ENCODE results near the gene TRIM47.

TRIM47 gene

GRCh38 chr17:75834279-75834920 is 44.0 kb downstream of the TRIM47 start:
- in situ Hi-C loops (cut with MboI; ENCODE audit: low sequenced_read_pairs) = no loop called here

- in situ Hi-C loops (cut with MboI; ENCODE audit: low sequenced_read_pairs) = no loop called here
Observed at GRCh38 chr17:75832652-75833400, 45.6 kb downstream of the TRIM47 start.

GRCh38 chr17:75832164-75832651 is 46.2 kb downstream of the TRIM47 start:
- in situ Hi-C loops (cut with MboI; ENCODE audit: low sequenced_read_pairs) = no loop called here

- in situ Hi-C loops (cut with MboI; ENCODE audit: low sequenced_read_pairs) = no loop called here
Observed at GRCh38 chr17:75831032-75831571, 47.3 kb downstream of the TRIM47 start.

GRCh38 chr17:75830164-75831031 is 48.0 kb downstream of the TRIM47 start:
- in situ Hi-C loops (cut with MboI; ENCODE audit: low sequenced_read_pairs) = no loop called here

GRCh38 chr17:75829747-75830146 is 48.6 kb downstream of the TRIM47 start:
- in situ Hi-C loops (cut with MboI; ENCODE audit: low sequenced_read_pairs) = no loop called here

- in situ Hi-C loops (cut with MboI; ENCODE audit: low sequenced_read_pairs) = no loop called here
Observed at GRCh38 chr17:75828741-75829140, 49.6 kb downstream of the TRIM47 start.

- in situ Hi-C loops (cut with MboI; ENCODE audit: low sequenced_read_pairs) = no loop called here
Observed at GRCh38 chr17:75828076-75828400, 50.3 kb downstream of the TRIM47 start.

- in situ Hi-C loops (cut with MboI; ENCODE audit: low sequenced_read_pairs) = no loop called here
Observed at GRCh38 chr17:75827308-75828075, 50.9 kb downstream of the TRIM47 start.

- in situ Hi-C loops (cut with MboI; ENCODE audit: low sequenced_read_pairs) = no loop called here
Observed at GRCh38 chr17:75826561-75827307, 51.6 kb downstream of the TRIM47 start.

- in situ Hi-C loops (cut with MboI; ENCODE audit: low sequenced_read_pairs) = no loop called here
Observed at GRCh38 chr17:75825748-75826370, 52.5 kb downstream of the TRIM47 start.

GRCh38 chr17:75825149-75825552 is 53.2 kb downstream of the TRIM47 start:
- in situ Hi-C loops (cut with MboI; ENCODE audit: low sequenced_read_pairs) = no loop called here

GRCh38 chr17:75824666-75825065 is 53.7 kb downstream of the TRIM47 start:
- in situ Hi-C loops (cut with MboI; ENCODE audit: low sequenced_read_pairs) = no loop called here

Data from HL-60/S4 (cell line).